ENCODE data around the gene STARD13. TPM values are rescaled to one million over a fixed set of nuclear protein-coding genes. Genes with fewer than 3 reads are reported as not detected.

The STARD13 gene
- total RNA-seq, 1 experiment from 2014 or later = 11.3 TPM

- Mint-ChIP-seq H3K4me1 (ENCODE audit: low read depth, unreplicated experiment) (no peaks in the 10 kb centered on the region), H3K27me3 (ENCODE audit: unreplicated experiment) (no peaks in the 10 kb centered on the region), H3K27ac (ENCODE audit: unreplicated experiment) (no peak overlapping the region), H3K9me3 (ENCODE audit: low read depth, unreplicated experiment) (no peaks in the 10 kb centered on the region), H3K36me3 (ENCODE audit: insufficient read depth, unreplicated experiment) (no peaks in the 10 kb centered on the region), H3K4me3 (ENCODE audit: low read depth, unreplicated experiment) (no peak overlapping the region)
- no TSS peak for BruUV-seq (replicated peaks)
- intact Hi-C loops (cut with micrococcal nuclease; ENCODE audit: unreplicated experiment) = no loop called here
- TF ChIP-seq CTCF (IDR thresholded peaks at IDR 0.05; ENCODE audit: unreplicated experiment) = no peak
- CTCF ChIA-PET = interaction anchor here (0.7 kb wide), 1 partner anchor 12 kb away, joined by 4 read pairs; no protein-coding TSS in a partner anchor
- DNase-seq = no peak
Observed at GRCh38 chr13:33132644-33133440, 152.7 kb downstream of the STARD13 start.

GRCh38 chr13:33129886-33130285, 155.7 kb downstream of the STARD13 start:
- peaks cover 11% of the 10 kb centered on the region for H3K4me1 Mint-ChIP-seq (ENCODE audit: low read depth, unreplicated experiment)
- no peaks in the 10 kb centered on the region for H3K9me3 Mint-ChIP-seq (ENCODE audit: low read depth, unreplicated experiment)
- no peaks in the 10 kb centered on the region for H3K36me3 Mint-ChIP-seq (ENCODE audit: insufficient read depth, unreplicated experiment)
- H3K27me3 Mint-ChIP-seq (ENCODE audit: unreplicated experiment) = no peaks in the 10 kb centered on the region
- DNase-seq = no peak
- TF ChIP-seq CTCF (IDR thresholded peaks at IDR 0.05; ENCODE audit: unreplicated experiment) = no peak
- BruUV-seq (replicated peaks) = no TSS peak
- H3K4me3 Mint-ChIP-seq (ENCODE audit: low read depth, unreplicated experiment) = no peak overlapping the region
- CTCF ChIA-PET = no interaction called here
- H3K27ac Mint-ChIP-seq (ENCODE audit: unreplicated experiment) = no peak overlapping the region
- intact Hi-C loops (cut with micrococcal nuclease; ENCODE audit: unreplicated experiment) = no loop called here

DNA sequence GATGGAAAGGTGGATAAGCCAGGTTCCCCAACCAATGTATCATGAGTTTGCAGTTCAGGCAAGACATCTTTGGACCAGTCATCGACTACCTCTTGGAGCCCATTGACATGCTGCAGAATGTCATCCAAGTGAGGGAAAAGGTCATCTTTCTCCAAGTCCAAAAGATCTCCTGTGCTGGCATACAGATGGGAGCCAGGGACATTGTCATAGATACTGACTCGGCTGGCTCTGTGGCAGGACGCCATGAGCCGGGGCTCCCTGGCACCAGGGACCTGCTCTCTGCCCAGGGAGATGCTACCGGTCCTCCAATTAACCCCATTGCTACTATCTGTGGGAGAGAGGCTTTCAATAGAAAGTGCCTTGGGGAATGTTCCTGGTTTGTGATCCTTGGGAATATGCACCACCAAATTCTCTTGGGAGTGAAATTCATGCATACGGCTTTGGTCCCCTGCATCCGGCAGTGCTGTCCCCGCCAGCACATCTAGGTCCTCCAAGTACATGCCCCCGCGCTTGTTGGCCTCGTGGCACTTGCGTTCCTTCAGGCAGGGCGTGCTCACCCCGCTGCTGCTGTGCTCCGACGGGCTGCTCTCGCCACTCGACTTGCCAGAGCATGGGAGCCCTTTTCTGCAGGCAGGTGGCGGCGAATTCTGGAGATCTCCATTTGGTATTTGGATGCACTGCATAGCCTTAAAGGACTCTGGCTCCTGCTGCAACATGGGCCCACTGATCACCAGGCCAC, 156.3 kb downstream of the STARD13 start:
- CTCF ChIA-PET = no interaction called here
- no peaks in the 10 kb centered on the region for H3K27me3 Mint-ChIP-seq (ENCODE audit: unreplicated experiment)
- no peak for DNase-seq
- no peak for TF ChIP-seq CTCF (IDR thresholded peaks at IDR 0.05; ENCODE audit: unreplicated experiment)
- H3K4me1 Mint-ChIP-seq (ENCODE audit: low read depth, unreplicated experiment) = peaks cover 11% of the 10 kb centered on the region
- intact Hi-C loops (cut with micrococcal nuclease; ENCODE audit: unreplicated experiment) = no loop called here
- no peaks in the 10 kb centered on the region for H3K9me3 Mint-ChIP-seq (ENCODE audit: low read depth, unreplicated experiment)
- H3K27ac Mint-ChIP-seq (ENCODE audit: unreplicated experiment) = no peak overlapping the region
- no peaks in the 10 kb centered on the region for H3K36me3 Mint-ChIP-seq (ENCODE audit: insufficient read depth, unreplicated experiment)
- BruUV-seq (replicated peaks) = no TSS peak
- H3K4me3 Mint-ChIP-seq (ENCODE audit: low read depth, unreplicated experiment) = no peak overlapping the region

- CTCF ChIA-PET = no interaction called here
- no peak for DNase-seq
- Mint-ChIP-seq H3K27me3 (ENCODE audit: unreplicated experiment) (no peaks in the 10 kb centered on the region), H3K4me1 (ENCODE audit: low read depth, unreplicated experiment) (peaks cover 11% of the 10 kb centered on the region), H3K27ac (ENCODE audit: unreplicated experiment) (no peak overlapping the region), H3K9me3 (ENCODE audit: low read depth, unreplicated experiment) (no peaks in the 10 kb centered on the region), H3K36me3 (ENCODE audit: insufficient read depth, unreplicated experiment) (no peaks in the 10 kb centered on the region), H3K4me3 (ENCODE audit: low read depth, unreplicated experiment) (no peak overlapping the region)
- TF ChIP-seq CTCF (IDR thresholded peaks at IDR 0.05; ENCODE audit: unreplicated experiment) = no peak
- intact Hi-C loops (cut with micrococcal nuclease; ENCODE audit: unreplicated experiment) = no loop called here
- no TSS peak for BruUV-seq (replicated peaks)
Observed at GRCh38 chr13:33128134-33128533, 157.4 kb downstream of the STARD13 start.

Data from Calu3 (cell line).